GM12864 (cell line): ENCODE results near the gene JAKMIP3.

Source experiments
- DNase-seq: peaks from one replicate; pipeline ENCODE4 v3.0.0-alpha.2; 2011; ENCODE audit warnings: low read depth
- H3K4me3 ChIP-seq: 2 replicates; pipeline ENCODE4 v1.5.1; 2011; ENCODE audit warnings: mild to moderate bottlenecking, low read depth, low read length, control low read depth
- CTCF ChIP-seq: IDR thresholded peaks from 2 replicates; pipeline ENCODE4 v1.5.1; 2011; ENCODE audit warnings: low read depth, mild to moderate bottlenecking, moderate library complexity, low read length, control low read depth, inconsistent platforms; ENCODE audit errors: missing control alignments

Gene JAKMIP3

GRCh38 chr10:132097609-132098377 is 32.0 kb downstream of the JAKMIP3 start:
- TF ChIP-seq CTCF: no peak
- H3K4me3 ChIP-seq: no peak overlapping the region
- DNase-seq: no peak

- DNase-seq: no peak
- TF ChIP-seq CTCF: no peak
- H3K4me3 ChIP-seq: no peak overlapping the region
Observed at GRCh38 chr10:132098539-132099388, 33.0 kb downstream of the JAKMIP3 start.

DNA sequence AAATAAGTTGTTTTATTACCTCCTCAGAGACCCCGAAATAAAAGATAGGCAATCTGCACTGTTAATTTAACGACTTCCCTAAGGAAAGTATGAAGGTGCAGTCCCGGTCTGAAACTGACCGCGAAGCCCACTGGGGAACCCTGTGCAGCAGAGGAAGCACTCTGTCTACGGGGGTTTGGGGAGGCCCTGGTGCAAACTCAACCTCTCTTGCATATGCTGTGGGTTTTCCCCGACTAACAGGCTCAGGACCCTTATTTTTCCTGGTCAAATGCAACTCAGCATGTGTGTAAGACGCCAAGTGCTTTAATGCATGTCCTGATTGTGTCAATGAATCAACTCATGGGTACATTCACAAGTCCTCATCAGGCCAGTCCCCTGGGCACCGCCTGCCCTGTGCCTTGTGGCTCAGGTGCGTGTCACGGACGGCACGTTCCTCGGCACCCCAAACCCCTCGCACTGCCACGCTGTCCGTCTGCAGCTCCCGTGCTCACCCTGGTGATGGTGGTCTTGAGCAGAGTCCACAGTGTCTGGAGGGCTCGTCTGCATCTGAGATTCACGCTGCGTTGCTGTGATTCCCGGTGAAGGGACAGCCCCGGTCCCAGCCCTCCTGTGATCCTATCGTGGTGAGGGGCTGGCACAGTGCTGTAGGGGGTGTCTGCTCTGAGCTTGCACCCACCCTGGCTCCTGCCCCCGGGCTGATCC is 33.8 kb downstream of the JAKMIP3 start:
- no peak overlapping the region for H3K4me3 ChIP-seq
- no peak for TF ChIP-seq CTCF
- no peak for DNase-seq

DNA sequence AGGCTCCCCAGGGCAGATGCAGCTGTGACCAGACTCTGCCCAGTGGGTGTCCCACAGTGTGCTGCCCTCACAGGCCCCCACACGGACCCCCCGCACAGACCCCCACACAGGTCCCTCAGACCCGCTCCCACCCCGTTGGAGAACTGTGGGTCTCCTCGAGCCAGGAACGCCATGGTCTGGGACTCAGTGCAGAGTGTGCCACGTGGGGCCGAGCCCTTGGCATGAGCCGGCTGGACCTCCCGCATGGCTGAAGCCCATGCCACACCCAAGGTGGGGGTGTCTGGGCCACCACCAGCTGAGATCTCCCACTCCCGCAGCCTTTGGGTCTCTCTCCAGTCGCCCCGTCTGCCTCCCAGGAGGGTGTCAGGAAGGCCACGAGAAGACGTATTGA is 34.3 kb downstream of the JAKMIP3 start:
- DNase-seq: no peak
- no peak overlapping the region for H3K4me3 ChIP-seq
- TF ChIP-seq CTCF: no peak

DNA sequence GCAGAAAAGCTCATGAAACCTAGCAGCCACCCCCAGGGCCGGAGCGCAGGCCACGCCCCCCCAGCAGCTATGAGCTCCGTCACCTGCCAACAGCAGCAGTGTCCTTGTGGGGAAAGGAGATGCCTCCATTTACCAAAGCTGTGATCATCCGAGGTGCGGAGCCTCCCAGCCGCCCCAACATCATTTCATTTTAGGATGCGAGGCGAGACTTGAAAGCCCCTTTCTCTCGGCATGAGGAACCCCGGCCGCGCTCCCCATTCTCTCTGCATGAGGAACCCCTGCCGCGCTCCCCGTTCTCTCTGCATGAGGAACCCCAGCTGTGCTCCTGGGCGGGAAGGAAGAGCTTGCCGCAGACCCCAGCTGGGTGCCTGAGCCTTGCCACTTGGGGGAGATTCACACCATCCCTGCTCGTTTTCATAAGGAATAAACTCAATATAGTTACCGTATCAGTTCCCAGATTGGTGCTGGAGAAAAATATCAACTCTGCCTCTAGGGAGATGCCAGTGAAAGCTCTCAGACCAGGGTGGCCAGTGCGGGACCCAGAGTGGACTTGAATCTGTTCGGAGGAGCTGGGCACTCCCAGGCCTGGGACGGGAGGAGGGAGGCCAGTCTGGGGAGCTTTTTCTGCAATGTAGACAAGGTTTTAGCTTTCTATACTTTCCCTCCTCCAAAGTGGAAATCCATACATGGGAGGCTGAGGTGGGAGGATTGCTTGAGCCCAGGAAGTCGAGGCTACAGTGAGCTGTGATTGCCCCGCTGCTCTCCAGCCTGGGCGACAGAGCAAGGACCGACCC is 35.0 kb downstream of the JAKMIP3 start:
- no peak overlapping the region for H3K4me3 ChIP-seq
- no peak for DNase-seq
- TF ChIP-seq CTCF: no peak

- no peak overlapping the region for H3K4me3 ChIP-seq
- TF ChIP-seq CTCF: peak; percentile 12
- no peak for DNase-seq
Observed at GRCh38 chr10:132101529-132101928, 35.8 kb downstream of the JAKMIP3 start.
